Stomach smooth muscle (tissue), 2 donors: Measurements from ENCODE around the gene ZNF423.
A peak's percentile ranks its signal among the peaks of the same experiment; 100 is the strongest.

ENCODE experiments used
- H3K27ac ChIP-seq: one replicate; pipeline ENCODE4 v1.7.0; 2013; ENCODE audit warnings: mild to moderate bottlenecking, low read length, inconsistent platforms
- H3K27me3 ChIP-seq, 2 donors: one replicate each; pipeline ENCODE4 v1.7.0; 2013; ENCODE audit warnings: low read length in 2 of 2; ENCODE audit not compliant: insufficient read depth in 2 of 2, control insufficient read depth in 1 of 2
- H3K36me3 ChIP-seq, 2 donors: one replicate each; pipeline ENCODE4 v1.7.0; 2013; ENCODE audit warnings: low read length in 2 of 2; ENCODE audit not compliant: control insufficient read depth in 2 of 2, insufficient read depth in 2 of 2
- H3K4me1 ChIP-seq: one replicate; pipeline ENCODE4 v1.7.0; 2013; ENCODE audit warnings: low read length; ENCODE audit not compliant: control insufficient read depth, insufficient read depth
- H3K4me3 ChIP-seq, 2 donors: one replicate each; pipeline ENCODE4 v1.7.0; 2013; ENCODE audit warnings: low read length in 2 of 2
- H3K9ac ChIP-seq, 2 donors: one replicate each; pipeline ENCODE4 v1.7.0; 2013; ENCODE audit warnings: low read length in 2 of 2, mild to moderate bottlenecking in 1 of 2
- H3K9me3 ChIP-seq, 2 donors: one replicate each; pipeline ENCODE4 v1.7.0; 2013; ENCODE audit warnings: low read length in 2 of 2; ENCODE audit not compliant: control insufficient read depth in 2 of 2
- donor health status: healthy.
- donor health status: Pancreatic carcinoma.

ZNF423 gene

GRCh38 chr16:49635009-49635350, 220.9 kb downstream of the ZNF423 start:
- peaks cover 27 to 28% of the 10 kb centered on the region in 2 donors for H3K36me3 ChIP-seq
- H3K9ac ChIP-seq: no peak overlapping the region
- H3K4me3 ChIP-seq: no peak overlapping the region
- no peak overlapping the region for H3K27ac ChIP-seq
- H3K27me3 ChIP-seq: no peaks in the 10 kb centered on the region
- peaks cover 24% of the 10 kb centered on the region for H3K4me1 ChIP-seq
- no peaks in the 10 kb centered on the region for H3K9me3 ChIP-seq

DNA sequence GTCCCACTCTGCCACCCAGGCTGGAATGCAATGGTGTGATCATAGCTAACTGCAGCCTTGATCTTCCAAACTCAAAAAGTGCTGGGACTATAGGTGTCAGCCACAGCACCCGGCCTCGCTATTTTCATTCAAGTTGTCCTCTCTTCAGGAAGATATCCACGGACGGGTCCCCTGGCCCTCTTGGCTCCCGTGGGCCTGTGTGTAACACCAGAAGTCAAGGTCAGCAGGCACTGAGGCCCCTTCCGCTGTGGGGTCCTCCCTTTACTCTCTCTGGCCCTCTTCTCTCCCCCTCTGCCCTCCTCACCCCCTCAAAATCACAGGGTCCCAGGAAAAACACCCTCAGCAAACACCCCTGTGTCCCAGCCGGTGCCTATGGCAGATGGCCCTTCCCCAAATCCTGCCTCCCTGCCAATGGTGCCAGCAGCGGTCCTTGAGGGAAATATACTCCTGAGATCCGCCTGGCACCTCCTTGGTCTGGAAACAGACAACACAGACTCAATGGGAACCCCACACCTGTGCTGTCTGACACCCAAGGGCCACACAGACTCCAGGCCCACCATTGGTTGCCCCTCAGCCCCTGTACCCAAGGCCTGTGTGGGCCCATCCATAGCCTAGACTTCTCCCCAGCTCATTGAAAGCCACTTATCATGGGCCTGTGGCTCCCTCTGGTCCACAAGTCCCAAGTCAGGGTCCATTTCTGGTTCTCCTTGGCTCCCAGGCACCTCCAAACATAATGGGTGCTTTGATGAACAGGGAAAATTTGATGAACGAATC, 221.5 kb downstream of the ZNF423 start:
- Histone ChIP-seq H3K27me3 (no peaks in the 10 kb centered on the region), H3K27ac (no peak overlapping the region), H3K4me3 (no peak overlapping the region), H3K36me3 (peaks cover 27 to 28% of the 10 kb centered on the region in 2 donors), H3K4me1 (peaks cover 20% of the 10 kb centered on the region), H3K9me3 (no peaks in the 10 kb centered on the region), H3K9ac (no peak overlapping the region)

DNA sequence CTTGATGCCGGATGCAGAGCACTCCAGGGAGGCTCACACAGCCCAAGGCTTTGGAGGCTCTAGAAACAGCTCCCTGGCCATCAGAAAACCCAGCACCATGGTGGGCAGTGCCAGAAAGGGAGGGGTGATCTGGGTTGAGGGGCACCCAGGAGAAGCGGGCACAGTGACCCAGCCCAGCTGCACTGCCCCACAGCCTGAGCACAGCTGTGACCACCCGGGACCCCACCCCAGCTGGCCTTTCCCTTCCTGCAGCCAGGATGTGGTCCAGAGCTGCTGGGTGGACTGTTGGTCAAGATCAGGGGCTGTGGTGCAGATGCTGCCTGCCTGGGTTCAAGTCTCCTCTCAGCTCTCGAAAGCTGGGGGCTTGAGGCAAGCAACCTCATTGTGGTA, 223.1 kb downstream of the ZNF423 start:
- Histone ChIP-seq H3K4me3 (no peak overlapping the region), H3K36me3 (peaks cover 23 to 26% of the 10 kb centered on the region in 2 donors), H3K9me3 (no peaks in the 10 kb centered on the region)

DNA sequence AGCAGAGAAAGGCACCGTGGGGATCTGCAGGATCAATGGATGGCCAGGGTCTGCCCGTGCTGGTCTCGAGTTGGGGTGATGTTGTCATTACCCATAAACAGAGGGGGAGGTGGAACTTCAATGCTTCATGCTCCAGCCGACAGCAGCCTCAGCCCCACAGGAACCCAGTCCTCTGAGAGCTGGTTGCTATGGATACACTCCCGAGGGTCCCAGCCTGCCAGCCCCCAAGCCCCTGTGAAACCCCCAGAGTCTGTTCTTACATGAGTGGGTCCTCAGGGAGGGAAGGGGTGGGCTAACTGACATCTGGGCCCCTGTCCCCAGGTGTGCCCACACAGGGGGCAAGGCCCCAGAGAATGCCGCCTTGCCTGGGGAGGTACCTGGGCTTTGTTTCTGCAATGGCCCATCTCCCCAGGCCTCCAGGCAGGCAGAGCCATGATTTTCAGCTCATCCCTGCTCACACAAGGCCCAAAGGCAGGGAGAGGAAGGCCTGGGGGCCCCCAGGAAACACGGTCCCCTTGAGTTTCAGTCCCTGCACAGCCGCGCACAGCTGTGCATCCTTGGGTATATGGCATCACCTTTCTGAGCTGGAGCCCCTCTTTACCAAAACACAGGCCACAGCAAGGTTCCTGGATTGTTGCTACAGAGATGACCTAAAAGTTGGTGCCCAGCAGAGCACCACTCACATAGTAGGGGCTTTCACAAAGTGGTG, 223.7 kb downstream of the ZNF423 start:
- no peak overlapping the region for H3K9ac ChIP-seq
- no peak overlapping the region for H3K27ac ChIP-seq
- peaks cover 19 to 22% of the 10 kb centered on the region in 2 donors for H3K36me3 ChIP-seq
- H3K4me3 ChIP-seq: no peak overlapping the region
- H3K27me3 ChIP-seq: no peaks in the 10 kb centered on the region
- no peaks in the 10 kb centered on the region for H3K9me3 ChIP-seq
- peaks cover 13% of the 10 kb centered on the region for H3K4me1 ChIP-seq

More for the DNA sequence above, 223.1 kb downstream of the ZNF423 start:
- H3K4me1 ChIP-seq: peaks cover 13% of the 10 kb centered on the region
- no peak overlapping the region for H3K27ac ChIP-seq
- no peak overlapping the region for H3K9ac ChIP-seq
- H3K27me3 ChIP-seq: no peaks in the 10 kb centered on the region

- no peak overlapping the region for H3K27ac ChIP-seq
- H3K4me3 ChIP-seq: no peak overlapping the region
- H3K9ac ChIP-seq: peak overlapping the region in 1 of 2 donors; percentile 29
- H3K9me3 ChIP-seq: no peaks in the 10 kb centered on the region
- peaks cover 11 to 14% of the 10 kb centered on the region in 2 donors for H3K36me3 ChIP-seq
- H3K27me3 ChIP-seq: no peaks in the 10 kb centered on the region
- peaks cover 13% of the 10 kb centered on the region for H3K4me1 ChIP-seq
Measured at GRCh38 chr16:49631187-49632041, 224.5 kb downstream of the ZNF423 start.

DNA sequence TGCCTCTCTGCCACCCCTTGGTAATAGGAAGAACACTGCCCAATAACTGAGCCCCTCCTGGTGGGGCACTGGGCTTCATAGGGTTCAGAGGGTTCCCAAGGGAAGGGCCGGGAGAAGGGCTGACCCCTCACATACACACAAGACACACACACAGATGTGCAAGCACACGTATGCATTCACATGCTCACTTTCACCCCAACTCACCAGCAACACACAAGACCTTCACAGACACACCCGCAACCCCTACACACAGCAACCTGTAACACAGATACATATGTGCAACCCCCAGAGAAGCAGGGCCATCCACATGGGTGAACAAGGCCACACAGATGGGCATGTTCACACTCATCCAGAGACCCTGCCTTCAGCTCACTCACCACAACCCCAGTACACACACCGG, 225.1 kb downstream of the ZNF423 start:
- Histone ChIP-seq H3K9me3 (no peaks in the 10 kb centered on the region), H3K9ac (no peak overlapping the region), H3K36me3 (peaks cover 8 to 10% of the 10 kb centered on the region in 2 donors), H3K4me3 (no peak overlapping the region), H3K27ac (no peak overlapping the region), H3K27me3 (no peaks in the 10 kb centered on the region), H3K4me1 (peaks cover 13% of the 10 kb centered on the region)

DNA sequence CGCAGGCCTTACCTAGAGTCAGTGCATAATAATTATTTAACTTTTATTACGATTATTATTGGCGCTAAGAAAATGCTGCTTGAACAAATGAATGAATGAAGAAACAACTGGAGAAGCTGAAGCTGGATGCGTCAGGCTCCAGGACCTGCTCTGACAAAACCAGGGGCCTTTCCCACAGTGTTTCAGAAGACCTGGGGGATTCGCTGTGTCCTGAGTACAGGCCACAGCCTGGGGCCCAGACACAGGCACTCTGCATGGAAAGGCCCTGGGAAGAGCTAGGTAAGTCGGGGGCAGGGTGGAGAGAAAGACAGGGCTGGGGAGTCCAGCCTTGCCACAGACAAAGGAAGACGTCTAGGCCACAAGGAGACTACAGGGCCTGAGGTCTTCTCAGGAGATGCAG, 226.1 kb downstream of the ZNF423 start:
- no peak overlapping the region for H3K4me3 ChIP-seq
- H3K9me3 ChIP-seq: no peaks in the 10 kb centered on the region
- no peaks in the 10 kb centered on the region for H3K27me3 ChIP-seq
- peaks cover under 1 to 4% of the 10 kb centered on the region in 2 donors for H3K36me3 ChIP-seq
- peaks cover 16% of the 10 kb centered on the region for H3K4me1 ChIP-seq
- H3K9ac ChIP-seq: no peak overlapping the region
- no peak overlapping the region for H3K27ac ChIP-seq

- H3K36me3 ChIP-seq: peaks cover 0 to 3% of the 10 kb centered on the region in 2 donors
- H3K4me1 ChIP-seq: peaks cover 16% of the 10 kb centered on the region
- H3K4me3 ChIP-seq: no peak overlapping the region
- no peak overlapping the region for H3K27ac ChIP-seq
- no peak overlapping the region for H3K9ac ChIP-seq
- H3K27me3 ChIP-seq: no peaks in the 10 kb centered on the region
- H3K9me3 ChIP-seq: no peaks in the 10 kb centered on the region
Measured at GRCh38 chr16:49628148-49628547, 227.8 kb downstream of the ZNF423 start.

DNA sequence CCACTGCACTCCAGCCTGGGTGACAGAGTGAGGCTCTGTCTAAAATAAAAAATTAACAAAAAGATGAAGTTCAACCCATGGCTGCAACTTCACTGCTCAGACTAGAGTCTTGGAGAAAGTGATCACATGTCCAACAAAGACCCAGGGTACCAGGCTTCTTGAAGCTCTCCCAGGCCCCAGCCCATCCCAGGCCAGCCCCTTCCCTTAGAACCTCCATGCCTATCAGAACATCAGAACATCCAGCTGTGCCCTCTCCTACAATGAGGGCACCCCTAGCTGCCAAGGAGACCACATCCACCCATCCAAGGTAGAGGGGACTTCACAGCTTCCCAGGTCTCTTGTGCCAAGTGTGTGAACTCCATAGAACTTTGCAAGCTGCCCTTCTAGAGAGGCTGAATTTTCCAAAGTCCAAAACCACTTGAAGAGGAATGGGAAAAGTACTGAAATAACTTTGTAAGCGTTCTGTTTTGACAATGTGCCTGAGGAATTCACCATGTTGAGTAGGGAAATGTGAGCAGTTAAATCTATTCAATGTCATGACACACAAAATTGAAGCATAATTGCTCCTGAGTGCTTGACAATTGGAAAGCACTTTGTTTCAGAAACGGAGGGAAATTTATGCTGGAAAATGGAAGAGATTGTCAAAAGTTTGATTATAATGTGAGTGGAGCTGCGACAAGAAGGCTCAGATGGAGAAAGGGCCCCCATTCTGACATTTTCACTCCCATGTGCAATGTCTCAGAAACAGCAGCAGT, 230.4 kb downstream of the ZNF423 start:
- Histone ChIP-seq H3K4me1 (peaks cover 11% of the 10 kb centered on the region), H3K9me3 (no peaks in the 10 kb centered on the region), H3K27me3 (no peaks in the 10 kb centered on the region), H3K4me3 (no peak overlapping the region), H3K27ac (no peak overlapping the region), H3K9ac (no peak overlapping the region), H3K36me3 (peaks cover 0 to 3% of the 10 kb centered on the region in 2 donors)
